HG03060 (cell line): ENCODE data around the gene TBRG4.

ENCODE experiments used
- ATAC-seq: cut with Tn5 transposase; IDR thresholded peaks from one replicate; pipeline ENCODE4 v1.9.1; 2021; ENCODE audit warnings: low read depth, moderate number of reproducible peaks; ENCODE audit not compliant: unreplicated experiment

TBRG4 gene

GRCh38 chr7:45076946-45077345 is 34.6 kb downstream of the TBRG4 start:
- ATAC-seq = no peak

- no peak for ATAC-seq
Measured at GRCh38 chr7:45075871-45076796, 35.4 kb downstream of the TBRG4 start.

- no peak for ATAC-seq
Measured at GRCh38 chr7:45075355-45075644, 36.2 kb downstream of the TBRG4 start.

GRCh38 chr7:45074528-45075354 is 36.8 kb downstream of the TBRG4 start:
- ATAC-seq = no peak

GRCh38 chr7:45073786-45074527 is 37.5 kb downstream of the TBRG4 start:
- no peak for ATAC-seq

- no peak for ATAC-seq
Measured at GRCh38 chr7:45073031-45073785, 38.3 kb downstream of the TBRG4 start.

- ATAC-seq = no peak
Measured at GRCh38 chr7:45072131-45073030, 39.1 kb downstream of the TBRG4 start.

- ATAC-seq = no peak
Measured at GRCh38 chr7:45071528-45071927, 40.0 kb downstream of the TBRG4 start.

GRCh38 chr7:45070254-45070642 is 41.2 kb downstream of the TBRG4 start:
- ATAC-seq = no peak

- ATAC-seq = no peak
Measured at GRCh38 chr7:45069444-45070253, 41.8 kb downstream of the TBRG4 start.

GRCh38 chr7:45068236-45069023 is 43.1 kb downstream of the TBRG4 start:
- no peak for ATAC-seq

GRCh38 chr7:45067582-45067981 is 43.9 kb downstream of the TBRG4 start:
- ATAC-seq = no peak

GRCh38 chr7:45066409-45066808 is 45.1 kb downstream of the TBRG4 start:
- no peak for ATAC-seq

- ATAC-seq = no peak
Measured at GRCh38 chr7:45065031-45065995, 46.2 kb downstream of the TBRG4 start.

- no peak for ATAC-seq
Measured at GRCh38 chr7:45064047-45064725, 47.3 kb downstream of the TBRG4 start.

GRCh38 chr7:45061806-45062425 is 49.6 kb downstream of the TBRG4 start:
- ATAC-seq = no peak
